Measurements from ENCODE around the gene SSRP1. TPM values are rescaled to one million over a fixed set of nuclear protein-coding genes. Genes with fewer than 3 reads are reported as not detected.
A peak's percentile ranks its signal among the peaks of the same experiment; 100 is the strongest.

SSRP1 gene
- total and polyA plus RNA-seq, 11 donors: 21.8 to 86.5 (median 41.6) TPM

DNA sequence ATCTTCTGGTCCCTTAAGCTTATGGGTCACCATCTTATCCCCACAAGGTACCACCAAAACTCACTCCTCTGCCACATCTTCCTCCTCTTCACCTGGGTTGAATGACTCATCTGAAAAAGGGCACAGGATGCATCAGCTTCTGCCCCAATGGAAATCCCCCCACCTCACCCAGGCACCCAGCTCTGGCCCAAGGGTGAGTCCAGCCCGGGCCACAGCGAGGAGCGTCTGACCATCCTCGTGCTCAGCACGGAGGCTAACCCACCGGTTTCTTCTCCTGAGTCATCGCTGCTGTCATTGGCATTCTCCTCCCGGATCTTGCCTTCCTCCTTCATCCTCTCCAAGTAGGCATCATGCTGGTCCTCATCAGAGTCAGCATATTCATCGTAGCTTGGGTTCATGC, 5.7 kb downstream of the SSRP1 start:
- Histone ChIP-seq H3K27me3 (no peaks in the 10 kb centered on the region), H3K4me3 (no peak overlapping the region), H3K9me3 (no peaks in the 10 kb centered on the region), H3K27ac (no peak overlapping the region), H3K4me1 (peaks cover 2 to 35% (median 23%) of the 10 kb centered on the region in 12 donors), H3K36me3 (peaks cover 0 to 82% (median 76%) of the 10 kb centered on the region in 9 donors)
- intact Hi-C loops (cut with DNase I): no loop called here
- no peak for TF ChIP-seq POLR2A (IDR thresholded peaks at IDR 0.05)
- TF ChIP-seq, protein P1, sequence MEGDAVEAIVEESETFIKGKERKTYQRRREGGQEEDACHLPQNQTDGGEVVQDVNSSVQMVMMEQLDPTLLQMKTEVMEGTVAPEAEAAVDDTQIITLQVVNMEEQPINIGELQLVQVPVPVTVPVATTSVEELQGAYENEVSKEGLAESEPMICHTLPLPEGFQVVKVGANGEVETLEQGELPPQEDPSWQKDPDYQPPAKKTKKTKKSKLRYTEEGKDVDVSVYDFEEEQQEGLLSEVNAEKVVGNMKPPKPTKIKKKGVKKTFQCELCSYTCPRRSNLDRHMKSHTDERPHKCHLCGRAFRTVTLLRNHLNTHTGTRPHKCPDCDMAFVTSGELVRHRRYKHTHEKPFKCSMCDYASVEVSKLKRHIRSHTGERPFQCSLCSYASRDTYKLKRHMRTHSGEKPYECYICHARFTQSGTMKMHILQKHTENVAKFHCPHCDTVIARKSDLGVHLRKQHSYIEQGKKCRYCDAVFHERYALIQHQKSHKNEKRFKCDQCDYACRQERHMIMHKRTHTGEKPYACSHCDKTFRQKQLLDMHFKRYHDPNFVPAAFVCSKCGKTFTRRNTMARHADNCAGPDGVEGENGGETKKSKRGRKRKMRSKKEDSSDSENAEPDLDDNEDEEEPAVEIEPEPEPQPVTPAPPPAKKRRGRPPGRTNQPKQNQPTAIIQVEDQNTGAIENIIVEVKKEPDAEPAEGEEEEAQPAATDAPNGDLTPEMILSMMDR (IDR thresholded peaks at IDR 0.05): no peak
- WGBS, 4 donors: 93 to 97% (median 96%) methylated on average over 9 of the region's 9 CpGs
- no peak for DNase-seq
- no peak for ATAC-seq

DNA sequence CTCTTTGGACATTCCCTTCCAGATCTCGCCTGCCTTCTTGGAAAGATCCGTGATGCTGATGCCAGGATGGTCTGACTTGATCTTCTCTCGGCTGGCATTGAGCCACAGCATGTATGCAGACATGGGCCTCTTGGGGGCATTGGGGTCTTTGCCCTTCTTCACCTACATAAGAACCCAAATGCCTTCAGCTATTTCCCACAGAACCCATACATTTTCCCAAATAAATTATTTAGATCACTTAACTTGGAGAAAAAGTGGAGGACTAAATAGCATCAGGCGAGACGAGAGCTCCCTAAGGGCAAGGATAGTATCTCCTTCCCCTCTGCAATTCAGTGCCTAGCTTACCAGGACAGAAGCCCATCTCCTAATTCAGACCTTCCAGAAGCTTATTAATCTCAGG, 8.0 kb downstream of the SSRP1 start:
- H3K36me3 ChIP-seq: peaks cover 0 to 67% (median 63%) of the 10 kb centered on the region in 9 donors
- WGBS, 4 donors: 93 to 98% (median 95%) methylated on average over 5 of the region's 5 CpGs
- no peak overlapping the region for H3K4me3 ChIP-seq
- intact Hi-C loops (cut with DNase I): loop anchor here in 2 of 10 donors (5.0 to 10.0 kb wide), 2 partner anchors 50 to 1247 kb away; partner anchors contain the start of genes LPXN (in 1 of the 2) and ZFP91 (in 1 of the 2)
- ATAC-seq (no peak), DNase-seq (no peak)
- H3K9me3 ChIP-seq: no peaks in the 10 kb centered on the region
- H3K4me1 ChIP-seq: peaks cover 4 to 32% (median 20%) of the 10 kb centered on the region in 12 donors
- H3K27ac ChIP-seq: peak overlapping the region in 3 of 12 donors; percentile 2 to 98 (median 18)
- TF ChIP-seq POLR2A (IDR thresholded peaks at IDR 0.05): no peak
- TF ChIP-seq, protein P1 (IDR thresholded peaks at IDR 0.05): no peak
- no peaks in the 10 kb centered on the region for H3K27me3 ChIP-seq

GRCh38 chr11:57325735-57326048, 10.0 kb downstream of the SSRP1 start:
- H3K27ac ChIP-seq: peak overlapping the region; percentile 88 to 98 (median 94)
- peaks cover 0 to 56% (median 43%) of the 10 kb centered on the region in 9 donors for H3K36me3 ChIP-seq
- ATAC-seq: peak; percentile 24 to 49 (median 26)
- H3K27me3 ChIP-seq: no peaks in the 10 kb centered on the region
- peak in 4 of 5 donors; percentile 56 to 81 (median 61) for DNase-seq
- H3K4me1 ChIP-seq: peaks cover 4 to 49% (median 32%) of the 10 kb centered on the region in 12 donors
- H3K9me3 ChIP-seq: no peaks in the 10 kb centered on the region
- 12 to 25% (median 21%) methylated on average over 6 of the region's 6 CpGs for WGBS, 4 donors
- H3K4me3 ChIP-seq: peak overlapping the region in 11 of 12 donors; percentile 67 to 89 (median 77)
- TF ChIP-seq, protein P1 (IDR thresholded peaks at IDR 0.05): no peak
- TF ChIP-seq POLR2A (IDR thresholded peaks at IDR 0.05): no peak
- intact Hi-C loops (cut with DNase I): loop anchor here in 2 of 10 donors (5.0 to 10.0 kb wide), 2 partner anchors 48 to 1249 kb away; partner anchors contain the start of genes LPXN (in 1 of the 2) and ZFP91 (in 1 of the 2)

GRCh38 chr11:57324886-57325734, 10.6 kb downstream of the SSRP1 start, which contains the start of gene TNKS1BP1:
TNKS1BP1 (minus strand) TSS chr11:57324952; CDS start chr11:57321885, 3,067 bp downstream.
- Histone ChIP-seq H3K4me3 (peak within 1 kb of the TSS; percentile 67 to 89 (median 75)), H3K36me3 (peaks cover 0 to 56% (median 43%) of the 10 kb centered on the region in 9 donors), H3K27me3 (no peaks in the 10 kb centered on the region), H3K27ac (peak within 1 kb of the TSS; percentile 88 to 98 (median 94)), H3K9me3 (no peaks in the 10 kb centered on the region), H3K4me1 (peaks cover 4 to 55% (median 32%) of the 10 kb centered on the region in 12 donors)
- TF ChIP-seq POLR2A (IDR thresholded peaks at IDR 0.05): peak; percentile 9 to 90
- TF ChIP-seq, protein P1 (IDR thresholded peaks at IDR 0.05): peak in 1 of 12 donors; percentile 11
- intact Hi-C loops (cut with DNase I): loop anchor here in 2 of 10 donors (5.0 to 10.0 kb wide), 2 partner anchors 48 to 1250 kb away; partner anchors contain the start of genes LPXN (in 1 of the 2) and ZFP91 (in 1 of the 2)
- WGBS, 4 donors: 1 to 2% (median 1%) methylated on average over 31 to 61 of the region's 61 CpGs
- DNase-seq (peak; percentile 97 to 98 (median 98)), ATAC-seq (peak; percentile 84 to 90 (median 88))

All from heart left ventricle (tissue), 16 donors.